ENCODE results near the gene KRTCAP2.

- TF ChIP-seq, protein P1, sequence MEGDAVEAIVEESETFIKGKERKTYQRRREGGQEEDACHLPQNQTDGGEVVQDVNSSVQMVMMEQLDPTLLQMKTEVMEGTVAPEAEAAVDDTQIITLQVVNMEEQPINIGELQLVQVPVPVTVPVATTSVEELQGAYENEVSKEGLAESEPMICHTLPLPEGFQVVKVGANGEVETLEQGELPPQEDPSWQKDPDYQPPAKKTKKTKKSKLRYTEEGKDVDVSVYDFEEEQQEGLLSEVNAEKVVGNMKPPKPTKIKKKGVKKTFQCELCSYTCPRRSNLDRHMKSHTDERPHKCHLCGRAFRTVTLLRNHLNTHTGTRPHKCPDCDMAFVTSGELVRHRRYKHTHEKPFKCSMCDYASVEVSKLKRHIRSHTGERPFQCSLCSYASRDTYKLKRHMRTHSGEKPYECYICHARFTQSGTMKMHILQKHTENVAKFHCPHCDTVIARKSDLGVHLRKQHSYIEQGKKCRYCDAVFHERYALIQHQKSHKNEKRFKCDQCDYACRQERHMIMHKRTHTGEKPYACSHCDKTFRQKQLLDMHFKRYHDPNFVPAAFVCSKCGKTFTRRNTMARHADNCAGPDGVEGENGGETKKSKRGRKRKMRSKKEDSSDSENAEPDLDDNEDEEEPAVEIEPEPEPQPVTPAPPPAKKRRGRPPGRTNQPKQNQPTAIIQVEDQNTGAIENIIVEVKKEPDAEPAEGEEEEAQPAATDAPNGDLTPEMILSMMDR (IDR thresholded peaks at IDR 0.05), result no peak
- TF ChIP-seq JUND (IDR thresholded peaks at IDR 0.05) (no peak), POLR2AphosphoS5 (IDR thresholded peaks at IDR 0.05; ENCODE audit: low read depth, low read length) (no peak), GABPA (IDR thresholded peaks at IDR 0.05; ENCODE audit: low read depth) (no peak)
Observed at GRCh38 chr1:155184351-155184811, 11.3 kb upstream of the KRTCAP2 start.
